Urothelium cell line (cell line): Measurements from ENCODE around the gene GAGE12G.
"Not testable (repeated sequence)": the region's sequence is repeated elsewhere in the genome, so short reads cannot be mapped to it uniquely, and the experiment has no call there.

Experiments
- DNase-seq: peaks from one replicate; pipeline ENCODE4 v3.0.0; 2011; ENCODE audit warnings: low spot score, mixed read lengths
- FAIRE-seq: peaks from 2 replicates; lab custom pipeline; 2011; peaks lifted over from hg19 to GRCh38; lab: Jason Lieb, UNC

GAGE12G gene

GRCh38 chrX:49570100-49570499, at the start of gene GAGE12G:
TSS of gene GAGE12G (plus strand) at chrX:49570400. CDS start at chrX:49571555, 1,155 bp downstream.
- not testable (repeated sequence) for DNase-seq, FAIRE-seq

GRCh38 chrX:49531877-49532276, 38.3 kb upstream of the GAGE12G start, which contains the start of gene GAGE12C:
TSS of gene GAGE12C (plus strand) at chrX:49532177. CDS start at chrX:49533332, 1,155 bp downstream.
- not testable (repeated sequence) for DNase-seq, FAIRE-seq

DNA sequence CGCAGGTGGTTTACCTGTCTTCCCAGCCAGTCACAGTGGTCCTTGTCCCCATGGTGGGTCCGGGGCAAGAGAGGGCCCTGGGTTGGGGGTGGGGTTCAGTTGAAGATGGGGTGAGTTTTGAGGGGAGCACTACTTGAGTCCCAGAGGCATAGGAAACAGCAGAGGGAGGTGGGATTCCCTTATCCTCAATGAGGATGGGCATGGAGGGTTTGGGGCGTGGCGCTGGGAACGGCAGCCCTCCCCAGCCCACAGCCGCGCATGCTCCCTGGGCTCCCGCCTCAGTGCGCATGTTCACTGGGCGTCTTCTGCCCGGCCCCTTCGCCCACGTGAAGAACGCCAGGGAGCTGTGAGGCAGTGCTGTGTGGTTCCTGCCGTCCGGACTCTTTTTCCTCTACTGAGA, 28.8 kb upstream of the GAGE12G start, which contains the start of gene GAGE12D:
Gene GAGE12D (plus strand): TSS at position 301 of the 400 bp plus-strand sequence. CDS start 1,155 bp downstream, outside the sequence.
- FAIRE-seq, DNase-seq: not testable (repeated sequence)

GRCh38 chrX:49550989-49551388, 19.2 kb upstream of the GAGE12G start, which contains the start of gene GAGE12E:
TSS of gene GAGE12E (plus strand) at chrX:49551289. CDS start at chrX:49552444, 1,155 bp downstream.
- DNase-seq, FAIRE-seq: not testable (repeated sequence)

DNA sequence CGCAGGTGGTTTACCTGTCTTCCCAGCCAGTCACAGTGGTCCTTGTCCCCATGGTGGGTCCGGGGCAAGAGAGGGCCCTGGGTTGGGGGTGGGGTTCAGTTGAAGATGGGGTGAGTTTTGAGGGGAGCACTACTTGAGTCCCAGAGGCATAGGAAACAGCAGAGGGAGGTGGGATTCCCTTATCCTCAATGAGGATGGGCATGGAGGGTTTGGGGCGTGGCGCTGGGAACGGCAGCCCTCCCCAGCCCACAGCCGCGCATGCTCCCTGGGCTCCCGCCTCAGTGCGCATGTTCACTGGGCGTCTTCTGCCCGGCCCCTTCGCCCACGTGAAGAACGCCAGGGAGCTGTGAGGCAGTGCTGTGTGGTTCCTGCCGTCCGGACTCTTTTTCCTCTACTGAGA, 9.7 kb upstream of the GAGE12G start, which contains the start of gene GAGE12F:
Gene GAGE12F (plus strand): TSS at position 301 of the 400 bp plus-strand sequence. CDS start 1,155 bp downstream, outside the sequence.
- DNase-seq, FAIRE-seq: not testable (repeated sequence)

- not testable (repeated sequence) for FAIRE-seq, DNase-seq
Observed at GRCh38 chrX:49568728-49569127, 1.5 kb upstream of the GAGE12G start.

DNA sequence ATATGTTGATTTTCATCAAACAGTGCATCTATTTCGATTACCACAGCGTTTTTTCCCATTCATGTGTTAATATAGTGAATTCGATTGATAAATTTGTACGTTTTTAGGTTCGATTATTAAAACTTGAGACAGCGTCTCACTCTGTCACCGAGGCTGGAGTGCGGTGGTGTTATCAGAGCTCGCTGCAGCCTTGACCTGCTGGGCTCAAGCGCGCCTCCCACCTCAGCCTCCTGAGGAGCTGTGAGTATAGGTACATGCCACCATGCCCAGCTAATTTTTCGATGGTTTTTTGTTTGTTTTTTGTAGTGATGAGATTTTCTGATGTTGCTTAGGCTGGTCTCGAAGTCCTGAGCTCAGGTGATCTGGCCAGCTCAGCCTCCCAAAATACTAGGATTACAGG, 1.0 kb upstream of the GAGE12G start:
- not testable (repeated sequence) for FAIRE-seq, DNase-seq

GRCh38 chrX:49579649-49580048, 9.4 kb downstream of the GAGE12G start, which contains the start of gene GAGE12H:
TSS of gene GAGE12H (plus strand) at chrX:49579949. CDS start at chrX:49581104, 1,155 bp downstream.
- FAIRE-seq, result not testable (repeated sequence)

GRCh38 chrX:49589196-49589595, 19.0 kb downstream of the GAGE12G start, which contains the start of gene GAGE2A:
TSS of gene GAGE2A (plus strand) at chrX:49589496. CDS start at chrX:49590651, 1,155 bp downstream.
- not testable (repeated sequence) for FAIRE-seq, DNase-seq

More at GRCh38 chrX:49579649-49580048, 9.4 kb downstream of the GAGE12G start, which contains the start of gene GAGE12H:
- not testable (repeated sequence) for DNase-seq

- DNase-seq, FAIRE-seq: not testable (repeated sequence)
Observed at GRCh38 chrX:49589769-49590478, 19.7 kb downstream of the GAGE12G start.

DNA sequence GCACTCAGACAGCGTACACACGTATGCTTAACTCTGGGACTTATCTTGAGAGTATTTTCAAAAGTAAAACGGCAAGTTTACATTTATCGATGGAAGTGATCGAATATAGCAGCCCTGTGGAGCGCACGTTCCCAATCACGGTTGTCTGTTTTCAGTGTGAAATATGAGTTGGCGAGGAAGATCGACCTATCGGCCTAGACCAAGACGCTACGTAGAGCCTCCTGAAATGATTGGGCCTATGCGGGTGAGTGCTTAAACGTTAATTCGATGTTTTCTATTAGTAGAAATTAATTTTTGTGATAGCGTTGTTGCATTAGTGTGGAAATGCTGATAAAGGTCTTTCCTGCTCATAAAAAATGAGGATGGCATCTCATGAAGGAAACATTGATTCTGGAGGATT, 20.3 kb downstream of the GAGE12G start:
- not testable (repeated sequence) for FAIRE-seq, DNase-seq

DNA sequence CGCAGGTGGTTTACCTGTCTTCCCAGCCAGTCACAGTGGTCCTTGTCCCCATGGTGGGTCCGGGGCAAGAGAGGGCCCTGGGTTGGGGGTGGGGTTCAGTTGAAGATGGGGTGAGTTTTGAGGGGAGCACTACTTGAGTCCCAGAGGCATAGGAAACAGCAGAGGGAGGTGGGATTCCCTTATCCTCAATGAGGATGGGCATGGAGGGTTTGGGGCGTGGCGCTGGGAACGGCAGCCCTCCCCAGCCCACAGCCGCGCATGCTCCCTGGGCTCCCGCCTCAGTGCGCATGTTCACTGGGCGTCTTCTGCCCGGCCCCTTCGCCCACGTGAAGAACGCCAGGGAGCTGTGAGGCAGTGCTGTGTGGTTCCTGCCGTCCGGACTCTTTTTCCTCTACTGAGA, 28.5 kb downstream of the GAGE12G start, which contains the start of gene GAGE1:
Gene GAGE1 (plus strand): TSS at position 301 of the 400 bp plus-strand sequence. CDS start 1,155 bp downstream, outside the sequence.
- not testable (repeated sequence) for DNase-seq, FAIRE-seq

- FAIRE-seq (no peak), DNase-seq (no peak)
Observed at GRCh38 chrX:49610718-49611310, 40.6 kb downstream of the GAGE12G start.

DNA sequence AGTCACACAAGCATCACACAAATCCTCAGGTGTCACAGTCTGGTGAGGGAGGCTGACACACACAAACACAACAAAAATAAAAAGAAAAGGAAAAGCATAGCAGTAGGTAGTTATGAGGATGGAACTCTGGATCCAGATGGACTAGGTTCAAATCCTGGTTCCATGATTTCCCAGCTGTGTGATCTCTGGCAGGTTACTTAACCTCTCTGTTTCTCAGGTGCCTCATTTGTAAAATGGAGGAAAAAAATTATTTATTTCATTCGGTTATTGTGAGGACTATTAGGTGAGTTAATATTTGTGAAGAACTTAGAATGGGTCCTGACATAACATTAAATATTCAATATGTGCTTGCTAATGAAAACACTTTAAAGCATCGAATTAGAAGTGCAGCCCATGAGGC, 48.4 kb downstream of the GAGE12G start:
- FAIRE-seq, result no peak

More for the DNA sequence above, 48.4 kb downstream of the GAGE12G start:
- no peak for DNase-seq
